ENCODE results near the gene LENG1. TPM values are rescaled to one million over a fixed set of nuclear protein-coding genes. Genes with fewer than 3 reads are reported as not detected.
A peak's percentile ranks its signal among the peaks of the same experiment; 100 is the strongest.

The LENG1 gene
- total RNA-seq, 1 donor from 2014 or later, result 7.3 TPM

DNA sequence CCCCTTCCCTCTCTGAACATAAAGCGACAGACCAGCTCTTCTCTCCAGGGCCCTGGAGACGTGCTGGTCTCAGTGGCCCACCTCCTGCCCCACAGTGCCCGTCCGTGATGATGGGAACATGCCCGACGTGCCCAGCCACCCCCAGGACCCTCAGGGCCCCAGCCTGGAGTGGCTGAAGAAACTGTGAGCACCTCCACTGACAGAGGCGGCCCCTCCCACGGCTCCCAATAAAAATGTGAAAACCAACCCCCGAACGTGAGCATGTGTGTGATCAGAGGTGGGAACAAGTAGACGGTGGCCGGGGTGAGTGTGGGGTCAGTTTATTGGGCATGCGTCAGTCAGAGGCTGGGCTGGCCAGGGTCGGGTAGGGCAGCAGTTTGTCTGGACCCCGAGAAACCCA lies 52.8 kb downstream of the LENG1 start:
- peaks cover 69% of the 10 kb centered on the region for H3K36me3 ChIP-seq
- peak; percentile 12 for DNase-seq
- no peak overlapping the region for H3K27ac ChIP-seq (replicated peaks)
- H3K4me3 ChIP-seq, result no peak overlapping the region
- no peaks in the 10 kb centered on the region for H3K9me3 ChIP-seq (replicated peaks)
- peaks cover 27% of the 10 kb centered on the region for H3K4me1 ChIP-seq
- intact Hi-C loops (cut with micrococcal nuclease), result no loop called here
- no peaks in the 10 kb centered on the region for H3K27me3 ChIP-seq (ENCODE audit: low read depth)
- TF ChIP-seq, protein P1, sequence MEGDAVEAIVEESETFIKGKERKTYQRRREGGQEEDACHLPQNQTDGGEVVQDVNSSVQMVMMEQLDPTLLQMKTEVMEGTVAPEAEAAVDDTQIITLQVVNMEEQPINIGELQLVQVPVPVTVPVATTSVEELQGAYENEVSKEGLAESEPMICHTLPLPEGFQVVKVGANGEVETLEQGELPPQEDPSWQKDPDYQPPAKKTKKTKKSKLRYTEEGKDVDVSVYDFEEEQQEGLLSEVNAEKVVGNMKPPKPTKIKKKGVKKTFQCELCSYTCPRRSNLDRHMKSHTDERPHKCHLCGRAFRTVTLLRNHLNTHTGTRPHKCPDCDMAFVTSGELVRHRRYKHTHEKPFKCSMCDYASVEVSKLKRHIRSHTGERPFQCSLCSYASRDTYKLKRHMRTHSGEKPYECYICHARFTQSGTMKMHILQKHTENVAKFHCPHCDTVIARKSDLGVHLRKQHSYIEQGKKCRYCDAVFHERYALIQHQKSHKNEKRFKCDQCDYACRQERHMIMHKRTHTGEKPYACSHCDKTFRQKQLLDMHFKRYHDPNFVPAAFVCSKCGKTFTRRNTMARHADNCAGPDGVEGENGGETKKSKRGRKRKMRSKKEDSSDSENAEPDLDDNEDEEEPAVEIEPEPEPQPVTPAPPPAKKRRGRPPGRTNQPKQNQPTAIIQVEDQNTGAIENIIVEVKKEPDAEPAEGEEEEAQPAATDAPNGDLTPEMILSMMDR (IDR thresholded peaks at IDR 0.05; ENCODE audit: borderline replicate concordance), result no peak

- intact Hi-C loops (cut with micrococcal nuclease), result no loop called here
- no peaks in the 10 kb centered on the region for H3K9me3 ChIP-seq (replicated peaks)
- H3K27ac ChIP-seq (replicated peaks), result no peak overlapping the region
- no peak for DNase-seq
- TF ChIP-seq, protein P1 (IDR thresholded peaks at IDR 0.05; ENCODE audit: borderline replicate concordance), result no peak
- H3K27me3 ChIP-seq (ENCODE audit: low read depth), result no peaks in the 10 kb centered on the region
- no peak overlapping the region for H3K4me3 ChIP-seq
- peaks cover 61% of the 10 kb centered on the region for H3K36me3 ChIP-seq
- peaks cover 27% of the 10 kb centered on the region for H3K4me1 ChIP-seq
These were observed 53.7 kb downstream of the LENG1 start for GRCh38 chr19:54105796-54106195.

Other genes starting within 250 kb of the LENG1 start
- 0.16 TPM for gene CACNG8, start 196.8 kb downstream of the LENG1 start, total RNA-seq
- not detected for gene CACNG6, start 168.1 kb downstream of the LENG1 start, total RNA-seq
- not detected for gene VSTM1, start 95.8 kb downstream of the LENG1 start, total RNA-seq
- not detected for gene TARM1, start 78.4 kb downstream of the LENG1 start, total RNA-seq
- 0.33 TPM for gene OSCAR, start 58.9 kb downstream of the LENG1 start, total RNA-seq
- gene NDUFA3, start 56.9 kb downstream of the LENG1 start, total RNA-seq, result 503 TPM
- 14.5 TPM for gene TFPT, start 44.1 kb downstream of the LENG1 start, total RNA-seq
- gene PRPF31, start 44.0 kb downstream of the LENG1 start, total RNA-seq, result 39.5 TPM
- 19.5 TPM for gene CNOT3, start 22.0 kb downstream of the LENG1 start, total RNA-seq
- gene TMC4, start 13.4 kb upstream of the LENG1 start, total RNA-seq, result 2.2 TPM
- 12.2 TPM for gene MBOAT7, start 29.9 kb upstream of the LENG1 start, total RNA-seq
- gene TSEN34, start 31.6 kb upstream of the LENG1 start, total RNA-seq, result 16.2 TPM
- 648 TPM for gene RPS9, start 41.1 kb upstream of the LENG1 start, total RNA-seq
- gene LILRB3, start 63.3 kb upstream of the LENG1 start, total RNA-seq, result 4.7 TPM
- gene LILRA6, start 83.1 kb upstream of the LENG1 start, total RNA-seq, result 1.2 TPM
- 5.7 TPM for gene LILRB5, start 97.6 kb upstream of the LENG1 start, total RNA-seq
- gene LILRB2, start 121.4 kb upstream of the LENG1 start, total RNA-seq, result 1.7 TPM
- gene LILRA5, start 153.4 kb upstream of the LENG1 start, total RNA-seq, result 0.66 TPM
- gene LILRA4, start 179.4 kb upstream of the LENG1 start, total RNA-seq, result not detected
- gene LAIR1, start 205.2 kb upstream of the LENG1 start, total RNA-seq, result 5.1 TPM

All from left ventricle myocardium inferior (tissue), 1 donor.